GM21423 (cell line): ENCODE results near the gene ORC6.
A peak's percentile ranks its signal among the peaks of the same experiment; 100 is the strongest.

Source experiments
- ATAC-seq: cut with Tn5 transposase; IDR thresholded peaks from one replicate; pipeline ENCODE4 v1.9.1; 2021; ENCODE audit warnings: mild to moderate bottlenecking, moderate library complexity; ENCODE audit not compliant: unreplicated experiment

The ORC6 gene

DNA sequence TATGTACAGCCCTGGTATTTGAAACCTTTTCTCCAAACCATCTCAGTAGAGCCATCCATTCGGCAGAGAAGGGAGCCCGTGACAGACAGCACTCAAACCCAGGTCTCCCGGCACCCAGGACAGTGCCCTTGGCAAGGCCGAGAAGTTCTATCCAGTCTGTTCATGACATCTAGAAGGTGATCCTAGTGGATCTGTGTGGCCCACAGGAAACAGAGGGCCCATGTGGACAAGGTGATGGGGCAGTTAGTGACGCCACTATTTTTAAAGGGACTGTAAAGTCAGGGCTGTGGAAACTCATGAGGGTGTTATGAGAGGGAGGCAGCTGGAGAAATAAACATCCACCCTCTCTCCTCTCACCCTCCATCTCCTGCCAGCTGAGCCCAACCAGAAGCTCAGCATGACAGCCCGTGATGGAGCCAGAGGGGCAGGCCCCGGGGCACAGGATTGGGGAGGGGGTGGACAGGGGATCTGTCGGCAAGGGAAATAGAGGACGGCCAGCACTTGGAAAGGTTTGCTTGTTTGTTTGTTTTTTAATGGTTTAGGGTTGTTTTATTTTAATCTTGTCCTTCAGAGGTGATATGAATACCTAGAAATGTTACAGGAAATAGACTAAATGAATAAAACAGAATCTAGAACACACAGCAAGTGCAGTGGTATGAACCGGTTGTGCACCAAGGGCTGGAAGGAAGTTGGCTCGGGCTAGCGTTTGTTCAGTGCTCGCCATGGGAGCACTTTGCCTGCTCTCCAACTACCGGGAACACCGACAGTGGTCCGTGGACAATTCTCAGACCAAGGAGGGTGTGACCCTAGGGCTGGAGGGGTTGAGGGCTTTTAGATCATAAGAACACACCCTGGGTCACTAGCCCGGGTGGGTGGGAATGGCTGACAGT is 41.6 kb downstream of the ORC6 start:
- no peak for ATAC-seq

DNA sequence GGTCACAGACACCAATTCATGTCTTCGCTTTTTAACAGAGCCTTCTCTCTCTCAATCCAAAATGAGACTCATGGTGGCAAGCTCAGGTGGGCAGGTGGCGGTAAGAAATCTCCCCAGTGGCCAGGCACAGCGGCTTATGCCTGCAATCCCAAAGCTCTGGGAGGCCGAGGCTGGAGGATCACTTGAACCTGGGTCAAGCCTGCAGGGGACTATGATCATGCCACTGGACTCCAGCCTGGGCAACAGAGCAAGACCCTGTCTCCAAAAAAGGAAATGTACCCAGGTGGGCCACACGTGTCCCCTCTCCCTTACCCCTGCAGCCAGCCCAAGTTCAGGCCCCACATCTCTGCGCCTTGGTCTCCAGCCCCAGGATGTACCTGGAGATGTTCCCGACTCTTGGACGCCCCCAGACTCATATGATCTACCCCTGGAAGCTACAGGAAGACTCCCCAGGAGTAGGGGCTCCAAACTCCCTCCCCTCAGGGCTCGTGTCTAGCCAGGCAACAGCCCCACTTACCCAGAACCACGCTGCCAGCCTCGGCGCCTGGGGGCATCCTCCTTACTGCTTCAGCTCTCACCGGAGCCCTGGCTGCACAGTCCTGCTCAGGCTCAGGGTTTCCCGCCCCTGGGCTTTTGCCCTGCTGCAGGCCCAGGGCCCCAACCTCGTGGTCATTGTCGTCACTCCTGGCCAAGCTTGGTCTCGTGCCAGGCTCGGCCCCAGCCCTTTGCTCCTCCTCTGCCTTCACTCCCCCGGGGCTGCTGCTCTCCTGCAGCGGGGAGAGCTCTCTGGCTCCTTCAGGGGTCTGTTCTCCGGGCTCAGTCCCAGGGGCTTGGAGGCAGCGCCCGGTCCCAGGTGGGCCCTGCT is 42.5 kb downstream of the ORC6 start:
- no peak for ATAC-seq

DNA sequence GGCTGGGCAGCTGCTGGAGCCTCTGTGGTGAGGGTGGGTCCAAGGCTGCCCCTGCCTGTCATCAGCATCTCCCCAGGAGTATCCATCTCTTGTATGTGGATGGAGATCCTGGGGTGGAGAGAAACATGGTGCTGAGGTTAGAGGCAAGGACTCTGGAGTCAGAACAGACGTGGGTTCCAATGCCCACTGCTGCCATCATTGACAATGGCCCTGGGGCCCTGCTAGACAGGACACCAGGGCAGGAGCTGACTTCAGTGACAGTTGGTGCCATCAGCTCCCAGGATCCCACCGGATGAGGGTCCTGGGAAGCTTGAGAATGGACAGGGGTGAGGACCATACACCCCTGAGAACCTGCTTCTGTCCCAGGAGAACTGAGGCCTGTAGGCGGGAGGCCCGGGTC is 43.1 kb downstream of the ORC6 start:
- ATAC-seq = no peak

DNA sequence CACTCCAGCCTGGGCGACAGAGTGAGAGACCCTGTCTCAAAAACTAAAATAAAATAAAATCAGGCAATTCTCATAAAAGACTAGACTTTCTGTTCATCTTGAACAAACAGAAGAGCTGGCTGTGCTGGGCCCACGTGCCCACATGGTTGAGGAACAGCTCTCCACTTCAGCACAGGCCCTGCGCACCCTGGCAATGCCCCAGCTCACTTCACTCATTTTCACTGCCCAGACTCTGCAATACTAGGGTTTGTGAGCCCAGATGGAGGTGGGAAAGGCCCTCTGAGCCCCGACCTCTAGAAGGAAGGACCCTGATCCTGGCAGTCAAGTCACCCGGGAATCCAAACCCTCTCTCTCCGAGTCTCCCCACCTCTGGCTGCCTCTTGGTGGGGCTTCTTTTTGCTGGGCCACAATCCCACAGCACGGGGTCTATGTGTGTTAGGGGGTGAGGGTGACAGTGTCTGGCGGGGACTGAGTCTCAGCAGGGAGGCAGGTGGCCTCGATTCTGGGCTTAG is 43.9 kb downstream of the ORC6 start:
- no peak for ATAC-seq

DNA sequence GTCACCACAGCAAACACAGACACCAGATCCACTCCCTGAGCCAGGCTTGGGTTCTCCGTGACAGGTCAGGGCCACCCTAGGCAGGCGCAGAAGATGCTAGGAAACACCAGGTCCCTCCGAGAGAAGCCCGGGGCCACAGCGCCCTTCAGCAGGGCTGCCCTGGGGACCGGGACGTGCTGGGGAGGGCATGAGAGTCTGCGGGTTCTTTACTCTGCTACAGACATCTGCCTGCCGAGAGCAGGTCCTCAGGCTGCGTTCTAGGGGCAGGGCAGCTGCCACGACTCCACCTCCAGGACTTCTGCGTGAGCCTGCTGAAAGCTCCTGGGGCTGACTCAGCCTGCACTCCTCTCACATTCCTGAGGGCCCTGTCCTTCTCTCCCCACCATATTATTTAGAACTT is 47.2 kb downstream of the ORC6 start:
- ATAC-seq = no peak

DNA sequence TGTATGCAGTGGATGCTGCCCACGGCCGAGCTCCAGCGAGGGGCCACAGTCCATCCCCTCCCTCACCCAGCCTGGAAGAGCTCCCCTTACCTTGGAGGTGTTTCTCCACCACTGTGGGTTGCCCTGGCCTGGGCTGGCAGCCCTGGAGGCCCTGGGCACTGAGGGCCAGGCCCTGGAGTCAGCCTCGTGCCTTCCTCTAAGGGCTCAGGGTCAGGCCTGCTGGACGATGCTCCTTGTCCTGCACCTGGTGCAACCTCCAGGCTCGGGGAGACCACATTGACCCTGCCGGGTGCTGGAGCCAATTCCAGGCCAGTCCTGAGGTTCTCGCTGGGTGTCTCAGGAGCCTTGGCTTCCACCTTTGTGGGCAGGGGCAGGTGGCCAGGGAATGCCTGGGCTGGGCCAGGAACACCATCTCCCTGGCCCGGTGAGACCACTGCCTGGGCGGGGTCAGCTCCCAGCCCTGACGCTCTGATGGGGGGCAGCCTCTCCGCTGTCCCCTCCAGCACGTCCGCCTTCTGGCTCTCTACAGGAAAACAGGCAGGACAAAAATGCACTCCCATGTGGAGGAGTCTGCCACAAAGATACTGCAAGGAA is 48.3 kb downstream of the ORC6 start:
- no peak for ATAC-seq

DNA sequence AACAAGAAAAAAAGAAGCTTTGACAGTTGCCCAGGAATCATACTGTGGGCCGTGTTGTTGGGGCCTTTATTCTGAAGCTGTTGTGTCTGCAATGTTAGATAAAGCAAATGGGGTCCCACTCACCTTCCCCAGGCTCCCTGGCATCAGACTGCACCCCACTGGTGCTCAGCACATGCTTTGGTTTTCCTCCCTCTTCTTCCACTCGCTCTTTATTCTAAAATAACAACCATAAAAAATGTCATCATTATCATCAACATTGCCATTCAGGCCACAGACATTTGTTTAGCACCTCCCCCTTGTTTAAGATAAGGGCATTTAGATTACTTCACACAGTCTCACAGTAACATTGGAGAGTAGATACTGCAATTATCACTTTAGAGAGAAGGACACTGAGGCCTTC is 50.5 kb downstream of the ORC6 start:
- ATAC-seq = no peak

DNA sequence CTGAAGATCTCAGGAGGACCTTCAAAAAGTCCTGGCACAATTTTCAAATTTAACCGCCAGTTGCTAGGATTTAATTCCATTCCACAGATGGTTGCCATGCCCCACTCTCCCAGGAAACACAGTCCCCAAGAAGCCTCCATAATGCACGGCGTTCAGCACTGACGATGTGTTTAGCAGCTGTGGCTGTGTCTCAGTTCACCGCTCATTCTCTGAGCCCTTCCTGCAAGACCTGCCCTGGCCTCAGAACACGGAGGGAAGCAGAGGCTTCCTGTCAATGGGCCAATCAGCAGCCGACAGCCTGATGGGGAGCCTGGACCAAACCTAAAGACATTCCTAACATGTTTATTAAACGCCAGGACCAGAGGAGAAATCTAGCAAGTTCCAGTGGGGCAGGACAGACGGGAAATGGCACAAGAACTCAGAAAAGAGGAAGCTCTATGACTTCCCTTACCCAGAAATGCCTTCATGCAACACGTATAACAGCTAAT is 53.8 kb downstream of the ORC6 start:
- ATAC-seq = peak; percentile 57

DNA sequence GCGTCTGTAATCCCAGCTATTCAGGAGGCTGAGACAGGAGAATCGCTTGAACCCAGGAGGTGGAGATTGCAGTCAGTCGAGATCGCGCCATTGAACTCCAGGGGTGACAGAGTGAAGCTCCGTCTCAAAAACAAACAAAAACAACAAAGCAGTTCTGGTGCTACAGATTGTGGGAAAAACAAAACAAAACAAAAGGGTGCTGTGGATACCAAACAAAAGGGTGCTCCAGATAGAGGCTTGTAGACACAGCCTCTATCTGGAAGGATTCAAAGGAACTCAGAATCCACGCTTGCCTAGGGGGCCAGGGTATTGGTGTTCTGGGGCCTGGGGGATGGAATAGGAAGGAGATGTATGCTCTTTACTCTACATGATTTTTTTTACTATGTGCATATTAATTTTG is 56.2 kb downstream of the ORC6 start:
- ATAC-seq = no peak

DNA sequence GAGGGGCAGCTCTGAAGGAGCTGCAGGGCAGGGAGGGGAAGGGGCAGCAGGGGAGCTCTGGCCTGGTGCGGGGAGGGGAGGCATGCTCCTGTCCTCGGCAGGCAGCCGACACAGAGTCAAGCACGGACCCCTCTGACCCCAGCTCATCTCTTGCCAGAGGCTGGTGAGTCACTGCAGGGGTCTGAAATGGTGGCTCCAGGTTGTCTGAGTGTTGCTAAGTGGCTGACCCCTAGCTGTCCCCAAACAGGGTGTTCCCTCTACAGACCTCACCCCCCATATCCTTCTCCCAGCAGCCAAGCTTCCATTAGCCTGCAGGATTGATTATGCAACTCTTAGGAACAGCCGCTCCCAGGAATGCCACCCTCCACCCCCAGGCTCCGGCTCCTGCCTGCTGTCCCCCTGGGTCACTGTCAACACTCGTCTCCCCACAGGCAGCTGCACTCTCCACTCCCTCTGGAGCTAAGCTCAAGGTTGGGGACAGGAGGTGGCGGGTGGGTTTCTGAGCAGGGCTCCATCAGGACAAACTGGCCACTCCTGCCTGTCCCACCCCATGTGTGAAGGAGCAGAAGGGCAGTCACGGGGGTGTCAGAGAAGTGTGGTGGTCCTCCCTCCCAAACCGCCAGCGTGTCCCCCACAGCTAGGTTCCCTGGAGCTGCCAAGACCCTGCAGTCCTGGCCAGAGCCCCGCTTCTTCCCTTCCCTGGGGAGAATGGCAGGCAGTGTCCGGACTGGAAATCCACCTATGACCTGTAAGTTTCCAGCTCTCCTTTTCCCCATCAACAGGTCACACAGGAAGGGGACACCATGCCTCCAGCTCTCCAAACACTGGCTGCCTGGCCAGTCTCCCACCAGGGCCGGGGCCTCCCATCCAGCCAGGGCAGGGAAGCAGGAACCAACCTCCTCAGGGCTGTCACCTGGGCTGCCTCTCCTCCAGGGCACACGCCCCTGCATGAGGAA is 57.6 kb downstream of the ORC6 start:
- no peak for ATAC-seq
